HG03520 (cell line): ENCODE results near the gene RPA3.
"Not testable (repeated sequence)": the region's sequence is repeated elsewhere in the genome, so short reads cannot be mapped to it uniquely, and the experiment has no call there.

Experiments
- ATAC-seq: cut with Tn5 transposase; IDR thresholded peaks from one replicate; pipeline ENCODE4 v1.9.1; 2021; ENCODE audit warnings: mild to moderate bottlenecking, moderate library complexity; ENCODE audit not compliant: unreplicated experiment

The RPA3 gene

DNA sequence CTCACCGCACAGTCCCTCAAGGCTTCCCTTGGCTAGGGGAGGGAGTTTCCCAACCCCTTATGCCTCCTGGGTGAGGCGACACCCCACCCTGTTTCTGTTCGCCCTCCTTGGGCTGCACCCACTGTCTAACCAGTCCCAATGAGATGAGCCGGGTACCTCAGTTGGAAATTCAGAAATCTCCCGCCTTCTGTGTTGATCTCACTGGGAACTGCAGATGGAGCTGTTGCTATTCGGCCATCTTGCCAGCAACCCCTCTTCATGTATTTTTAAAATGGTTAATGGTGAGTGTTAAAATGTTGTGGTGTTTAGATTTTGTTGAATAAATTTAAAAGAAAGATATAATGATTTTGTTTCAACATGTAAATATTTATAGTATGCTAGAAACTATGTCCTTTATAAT lies 55.9 kb downstream of the RPA3 start:
- no peak for ATAC-seq

GRCh38 chr7:7656459-7656858 lies 61.9 kb downstream of the RPA3 start:
- ATAC-seq: not testable (repeated sequence)

DNA sequence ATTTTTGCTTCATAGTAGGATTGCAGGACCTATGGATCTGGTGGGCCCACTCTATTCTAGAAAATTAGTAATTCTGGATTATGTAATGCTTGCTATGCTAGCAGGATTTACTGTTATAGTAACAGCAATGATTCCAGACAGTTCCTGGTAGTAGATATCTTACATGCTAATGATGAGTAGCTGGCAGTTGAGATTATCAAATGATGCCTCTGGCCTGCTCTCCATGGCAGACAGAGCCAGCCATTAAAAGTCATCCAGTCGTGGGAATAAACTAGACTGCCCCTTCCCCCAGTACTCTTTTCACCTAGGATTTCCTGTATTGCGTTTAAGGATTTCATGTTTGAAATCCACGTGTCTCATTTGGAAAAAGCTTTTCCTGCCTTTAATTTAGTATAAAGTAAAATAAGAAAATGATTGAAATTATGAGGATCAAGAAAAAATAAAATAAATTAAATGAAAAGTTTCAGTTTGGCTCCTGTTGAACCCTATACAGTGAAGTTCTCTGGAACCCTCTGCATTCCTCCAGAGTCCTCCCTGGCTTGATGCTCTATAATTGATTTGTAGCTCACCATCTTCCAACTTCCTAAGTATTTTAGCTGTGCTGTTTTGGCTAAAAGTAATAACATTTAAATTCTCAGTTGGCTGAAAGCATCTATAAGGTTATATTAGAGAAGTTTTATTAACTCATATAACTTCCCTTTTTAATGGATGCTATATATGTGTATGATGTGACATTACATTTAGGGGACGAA lies 63.3 kb downstream of the RPA3 start:
- no peak for ATAC-seq

- ATAC-seq: no peak
Observed at GRCh38 chr7:7653593-7654187, 64.7 kb downstream of the RPA3 start.

DNA sequence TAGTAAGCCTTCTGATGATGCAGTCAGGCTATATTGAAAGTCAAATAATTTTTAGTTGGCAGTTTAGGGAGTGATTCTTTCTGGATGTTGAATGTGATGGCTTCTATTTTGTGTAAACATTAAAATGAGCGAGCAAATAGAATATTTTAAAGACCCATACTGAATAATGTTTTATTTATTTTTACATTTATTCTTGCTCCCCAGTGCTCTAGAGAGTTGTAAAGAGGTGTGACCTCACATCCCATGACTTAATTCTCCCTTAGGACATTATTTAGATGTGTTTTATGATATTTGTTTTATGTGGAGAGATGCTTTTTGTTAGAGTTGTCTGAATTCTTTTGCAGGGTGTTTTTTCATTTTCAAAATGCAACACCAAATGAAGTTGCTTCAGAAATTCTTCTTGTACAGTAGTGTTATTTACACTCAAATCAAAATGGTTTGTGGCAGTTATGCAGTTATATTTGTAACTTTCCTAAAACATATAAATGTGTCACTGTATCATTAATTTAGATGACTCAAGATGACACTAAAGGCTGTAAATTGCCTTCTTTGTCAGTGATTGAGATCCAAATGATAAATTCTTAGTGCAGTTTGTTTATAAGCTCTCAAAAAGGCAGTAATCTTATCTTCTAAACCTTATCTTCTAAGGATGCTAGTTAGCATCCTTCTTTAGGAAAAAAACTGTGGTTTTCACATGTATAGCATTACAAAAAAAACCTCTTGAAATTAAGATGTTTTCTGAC lies 65.4 kb downstream of the RPA3 start:
- no peak for ATAC-seq

DNA sequence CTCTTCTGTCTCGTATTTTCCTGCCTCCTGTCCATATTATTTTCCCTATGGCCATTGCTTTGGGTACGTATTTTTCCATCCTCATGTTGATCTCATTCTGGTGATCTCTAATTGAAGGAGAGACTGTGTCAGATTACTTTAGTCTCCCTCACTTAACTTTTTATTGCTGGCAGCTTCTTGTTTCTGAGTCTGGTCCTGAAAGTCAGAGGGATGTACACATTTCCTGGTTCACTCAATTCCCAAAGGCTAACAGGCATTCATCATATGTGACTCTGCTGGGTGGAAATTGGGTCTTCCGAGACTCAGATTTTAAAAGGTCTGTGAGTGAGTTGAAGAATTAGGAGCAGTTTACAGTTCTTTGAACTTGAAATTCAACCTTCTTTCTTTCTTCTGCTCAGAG lies 66.9 kb downstream of the RPA3 start:
- no peak for ATAC-seq

DNA sequence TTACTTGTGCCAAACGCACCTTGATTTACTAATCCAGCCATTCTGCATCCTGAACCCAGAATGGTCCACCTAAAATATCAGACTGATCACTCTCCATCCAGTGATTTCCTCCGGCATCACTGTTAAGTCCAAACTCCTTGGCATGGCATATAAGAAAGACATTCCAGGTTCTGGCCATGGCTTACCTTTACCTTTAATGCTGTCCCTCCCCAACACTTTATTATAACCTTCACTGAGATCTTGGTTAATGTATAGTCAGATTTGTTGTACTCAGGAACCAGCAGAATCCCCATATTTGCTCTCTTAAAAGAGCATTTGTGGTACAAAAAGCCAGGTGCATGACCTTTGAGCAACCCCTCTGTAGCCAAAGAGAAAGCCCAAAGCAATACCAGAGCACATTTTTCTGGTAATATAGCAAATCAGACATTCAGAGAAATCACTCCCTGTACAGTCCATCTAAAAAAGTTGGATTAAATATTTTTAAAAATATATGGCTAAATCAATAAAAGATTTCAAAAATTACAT lies 67.7 kb downstream of the RPA3 start:
- no peak for ATAC-seq

GRCh38 chr7:7647495-7648036 lies 70.8 kb downstream of the RPA3 start:
- ATAC-seq: no peak

DNA sequence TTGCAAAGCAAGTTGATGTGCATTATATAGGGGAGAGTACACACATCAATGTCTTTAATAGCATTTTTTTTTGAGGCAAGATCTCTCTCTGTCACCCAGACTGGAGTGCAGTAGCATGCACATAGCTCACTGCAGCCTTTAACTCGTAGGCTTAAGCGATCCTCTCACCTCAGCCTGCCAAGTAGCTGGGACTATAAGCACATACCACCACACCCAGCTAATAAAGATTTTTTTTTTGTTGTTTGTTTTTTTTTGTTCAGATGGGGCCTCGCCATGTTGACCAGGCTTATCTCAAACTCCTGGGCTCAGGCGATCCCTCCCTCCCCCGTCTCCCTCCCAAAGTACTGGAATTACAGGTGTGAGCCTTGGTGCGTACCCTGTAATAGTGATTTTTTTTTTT lies 76.3 kb downstream of the RPA3 start:
- no peak for ATAC-seq

- peak; percentile 16 for ATAC-seq
Observed at GRCh38 chr7:7641129-7641663, 77.2 kb downstream of the RPA3 start.

DNA sequence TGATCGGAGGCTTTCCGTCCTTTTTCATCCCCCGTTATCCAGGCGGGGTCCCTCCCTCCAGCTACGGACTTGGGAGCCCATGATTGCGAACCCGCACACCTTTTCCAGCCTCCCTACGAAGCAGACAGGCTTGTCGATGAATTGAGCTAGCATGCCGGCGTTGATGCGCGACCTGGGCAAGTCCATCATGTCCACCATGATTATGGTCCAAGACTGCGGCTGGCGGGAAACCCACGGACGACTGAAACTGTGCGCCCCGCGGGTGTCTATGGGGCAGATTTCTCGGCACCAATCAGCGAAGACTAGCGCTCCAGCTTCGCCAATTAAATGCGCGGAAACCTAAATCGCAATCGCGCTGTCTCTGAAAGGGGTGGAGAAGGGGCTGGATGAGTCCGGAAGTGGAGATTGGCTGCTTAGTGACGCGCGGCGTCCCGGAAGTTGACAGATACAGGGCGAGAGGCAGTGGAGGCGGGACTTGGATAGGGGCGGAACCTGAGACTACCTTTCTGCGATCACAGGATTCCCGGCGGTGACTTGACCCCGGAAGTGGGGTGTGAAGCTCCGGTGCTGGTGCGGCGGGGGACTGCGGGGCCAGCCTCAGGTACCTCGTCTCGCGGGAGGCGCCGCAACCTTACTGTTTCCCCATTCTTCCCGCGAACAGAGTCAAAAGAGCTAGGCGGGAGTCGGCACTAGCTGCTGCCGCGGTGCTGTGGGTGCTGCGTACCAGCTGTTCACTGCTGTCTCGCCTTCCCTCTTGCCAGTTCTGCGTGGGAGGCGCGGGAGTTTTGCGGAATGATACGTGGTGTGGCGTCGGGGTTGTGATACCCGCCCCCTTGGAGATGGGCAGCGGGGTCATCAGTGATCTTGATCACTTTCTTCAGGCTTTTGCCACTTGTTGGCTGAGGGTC lies 77.9 kb downstream of the RPA3 start, which contains the start of gene UMAD1:
Gene UMAD1, plus strand, starts transcription at position 532 of the 908 bp plus-strand sequence. CDS start 32,620 bp downstream, outside the sequence.
- ATAC-seq: peak; percentile 97

- ATAC-seq: no peak
Observed at GRCh38 chr7:7639847-7640220, 78.6 kb downstream of the RPA3 start.

GRCh38 chr7:7639421-7639820 lies 79.0 kb downstream of the RPA3 start:
- ATAC-seq: no peak

- no peak for ATAC-seq
Observed at GRCh38 chr7:7630626-7631329, 87.6 kb downstream of the RPA3 start.

DNA sequence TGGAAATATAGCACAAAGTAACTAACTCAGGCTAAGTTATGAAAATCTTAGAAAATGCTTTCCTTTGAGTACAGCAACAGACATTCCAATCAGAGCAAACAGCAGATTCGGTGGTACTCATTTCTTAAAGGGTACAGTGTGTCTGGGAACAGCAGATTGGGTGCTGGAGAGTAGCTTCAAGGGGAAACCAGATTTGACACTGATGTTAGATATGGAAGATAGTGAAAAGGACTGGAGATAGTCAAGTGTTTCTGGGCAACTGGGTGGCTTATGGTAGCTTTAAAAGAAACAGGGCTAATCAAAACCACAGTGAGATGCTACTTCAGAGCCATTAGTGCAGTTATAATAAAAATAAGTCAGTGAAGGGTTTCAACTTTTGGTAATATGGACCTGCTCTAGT lies 89.9 kb downstream of the RPA3 start:
- no peak for ATAC-seq

DNA sequence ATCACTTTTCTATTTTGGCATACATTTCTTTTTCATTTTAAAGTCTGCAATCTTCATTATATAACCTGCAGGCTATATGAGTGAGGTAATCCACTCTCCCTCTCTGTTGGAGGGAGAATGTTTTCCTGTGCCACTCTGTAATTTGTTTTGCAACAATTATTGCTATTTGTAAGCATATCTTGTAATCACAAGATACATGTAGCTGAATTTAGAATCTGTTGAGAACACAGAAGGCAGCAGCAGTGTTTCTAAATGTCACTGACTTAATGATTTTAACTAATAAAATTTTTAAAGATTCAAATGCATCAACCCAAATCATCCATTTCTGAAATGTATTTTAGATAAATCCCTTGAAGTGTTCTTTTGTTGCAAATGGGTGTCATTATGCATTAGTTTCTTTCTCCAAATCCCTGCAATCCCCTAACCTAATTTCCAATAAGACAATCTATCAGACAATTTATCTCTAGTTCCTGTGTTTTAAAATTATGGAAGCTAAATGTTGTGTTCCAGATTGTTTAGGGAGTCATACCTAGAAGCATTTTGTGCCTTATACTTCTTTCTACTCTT lies 97.7 kb downstream of the RPA3 start:
- ATAC-seq: no peak

GRCh38 chr7:7620236-7620635 lies 98.2 kb downstream of the RPA3 start:
- ATAC-seq: no peak

DNA sequence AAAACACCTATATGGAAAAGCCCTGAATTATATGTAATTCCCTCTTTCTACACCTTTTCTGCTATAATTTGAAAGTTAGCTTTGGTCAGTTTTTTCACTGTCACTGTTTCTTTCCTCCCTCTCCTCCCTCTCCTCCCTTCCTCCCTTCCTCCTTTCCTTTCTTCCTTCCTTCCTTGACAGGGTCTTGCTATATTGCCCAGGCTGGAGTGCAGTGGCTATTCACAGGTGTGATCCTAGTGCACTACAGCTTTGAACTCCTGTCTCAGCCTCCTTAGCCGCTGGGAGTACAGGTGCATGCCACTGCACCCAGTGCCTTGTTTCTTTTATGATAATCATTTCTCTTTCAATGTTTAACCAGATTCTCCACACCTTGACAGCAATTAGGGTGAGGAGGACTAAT lies 100.0 kb downstream of the RPA3 start:
- ATAC-seq: no peak

GRCh38 chr7:7617550-7617949 lies 100.9 kb downstream of the RPA3 start:
- ATAC-seq: no peak
